ENCODE data around the gene GRB10. TPM values are rescaled to one million over a fixed set of nuclear protein-coding genes. Genes with fewer than 3 reads are reported as not detected.

GRB10 gene
- total and polyA plus RNA-seq, 2 of the 8 experiments (the other 6 are each of a cell fraction or from before 2014, with no cell fraction given), result 35.7 to 97.0 TPM

GRCh38 chr7:50543776-50544442 is 238.8 kb downstream of the GRB10 start:
- H2BK20ac ChIP-seq (ENCODE audit: low read length), result no peak overlapping the region
- no peak overlapping the region for H2AFZ ChIP-seq (ENCODE audit: low read length)
- H2BK15ac ChIP-seq (ENCODE audit: low read length), result no peak overlapping the region
- no peak overlapping the region for H3K14ac ChIP-seq (ENCODE audit: insufficient read length)
- no peak overlapping the region for H4K91ac ChIP-seq (replicated peaks; ENCODE audit: insufficient read length, low read length)
- CTCF ChIA-PET (ENCODE audit: partially characterized antibody), result interaction anchor here (1.0 to 1.3 kb wide), 3 partner anchors 10 to 76 kb away, joined by 3 to 4 read pairs (median 4); no protein-coding TSS in a partner anchor
- H3K56ac ChIP-seq (replicated peaks; ENCODE audit: insufficient read length, low read depth, low read length), result no peak overlapping the region
- H2BK12ac ChIP-seq (ENCODE audit: low read depth, low read length), result no peak overlapping the region
- no peak overlapping the region for H3K27ac ChIP-seq (ENCODE audit: low read depth, low read length)
- peak overlapping the region; percentile 12; the same call in 1 of the 2 replicates for H4K8ac ChIP-seq (ENCODE audit: extremely low read depth, insufficient read depth, low read length)
- WGBS, 2 experiments (ENCODE audit: extremely low coverage in 1 of 2, insufficient coverage in 1 of 2, insufficient read length in 1 of 2, insufficient replicate concordance in 2 of 2, low coverage in 1 of 2, low lambda C conversion rate in 2 of 2, missing lambda C conversion rate in 1 of 2), result 89% methylated on average over 18 of the region's 18 CpGs; no CpG with 5 or more reads in 1 of the 2 experiments
- no peaks in the 10 kb centered on the region for H3K36me3 ChIP-seq (ENCODE audit: control insufficient read depth in 2 of 4, insufficient read depth in 4 of 4, low read length in 3 of 4)
- POLR2A ChIA-PET (ENCODE audit: partially characterized antibody), result no interaction called here
- no peak overlapping the region for H2BK120ac ChIP-seq (replicated peaks; ENCODE audit: low read depth, low read length)
- H3K4ac ChIP-seq (replicated peaks; ENCODE audit: insufficient read length, low read depth, low read length), result no peak overlapping the region
- H3K79me1 ChIP-seq (ENCODE audit: low read depth, low read length), result peaks cover 2% of the 10 kb centered on the region; the same call in 1 of the 2 replicates
- no peaks in the 10 kb centered on the region for H3K4me1 ChIP-seq (replicated peaks in 1 of 4; ENCODE audit: control insufficient read depth in 3 of 4, insufficient read depth in 4 of 4, low read length in 3 of 4)
- 0 out of 2 replicates have a peak, but pooled peaks cover 2% of the 10 kb centered on the region for H3K23me2 ChIP-seq (ENCODE audit: low read depth, low read length)
- H3K23ac ChIP-seq (ENCODE audit: insufficient read length), result no peak overlapping the region
- DNase-seq (ENCODE audit: low read depth in 1 of 2, low spot score in 2 of 2) (no peak), FAIRE-seq (no peak)
- H3K4me2 ChIP-seq (ENCODE audit: insufficient read depth in 1 of 2, low read depth in 2 of 2, low read length in 2 of 2), result no peak overlapping the region
- H3K27me3 ChIP-seq (replicated peaks in 1 of 4; ENCODE audit: control insufficient read depth in 3 of 4, extremely low read depth in 1 of 4, insufficient read depth in 3 of 4, low read length in 3 of 4), result no peaks in the 10 kb centered on the region
- no peaks in the 10 kb centered on the region for H3K9me3 ChIP-seq (ENCODE audit: insufficient read depth in 2 of 2, low read depth in 1 of 2, low read length in 1 of 2)
- no peak overlapping the region for H2AK5ac ChIP-seq (ENCODE audit: low read depth, low read length)
- no peak overlapping the region for H4K5ac ChIP-seq (ENCODE audit: insufficient read length, low read depth, low read length)
- H3K79me2 ChIP-seq (ENCODE audit: control insufficient read depth in 1 of 2, insufficient read depth in 2 of 2, low read length in 2 of 2), result no peaks in the 10 kb centered on the region
- H3K9ac ChIP-seq (replicated peaks in 1 of 4; ENCODE audit: extremely low read depth in 1 of 4, low read depth in 3 of 4, low read length in 3 of 4), result no peak overlapping the region
- no peak overlapping the region for H3K4me3 ChIP-seq (ENCODE audit: extremely low read depth in 1 of 4, insufficient read depth in 2 of 4, low read depth in 3 of 4, low read length in 4 of 4)
- no peak overlapping the region for H2BK5ac ChIP-seq (ENCODE audit: low read depth, low read length)
- no peak overlapping the region for H3K18ac ChIP-seq (ENCODE audit: extremely low read depth, low read length)
- H4K20me1 ChIP-seq (replicated peaks in 1 of 2; ENCODE audit: control insufficient read depth in 1 of 2, insufficient read depth in 2 of 2, low read length in 2 of 2), result no peaks in the 10 kb centered on the region
- TF ChIP-seq POLR2A (IDR thresholded peaks at IDR 0.05; ENCODE audit: control extremely low read depth in 1 of 2, low read depth in 2 of 2, low read length in 2 of 2) (no peak), SUZ12 (IDR thresholded peaks at IDR 0.05; ENCODE audit: low read length) (no peak), EP300 (IDR thresholded peaks at IDR 0.05; ENCODE audit: borderline replicate concordance in 1 of 2, low read depth in 2 of 2, low read length in 2 of 2) (no peak), JUND (IDR thresholded peaks at IDR 0.05; ENCODE audit: low read length) (no peak), SRF (IDR thresholded peaks at IDR 0.05; ENCODE audit: low read depth, low read length) (no peak), SIN3A (conservative IDR thresholded peaks at IDR 0.05 in 1 of 2, IDR thresholded peaks at IDR 0.05 in 1 of 2; ENCODE audit: low read depth in 1 of 2, low read length in 2 of 2) (no peak), CREB1 (IDR thresholded peaks at IDR 0.05) (no peak), YY1 (IDR thresholded peaks at IDR 0.05; ENCODE audit: low read depth, low read length) (no peak), E2F6 (IDR thresholded peaks at IDR 0.05) (no peak), HDAC6 (IDR thresholded peaks at IDR 0.05; ENCODE audit: low read depth, low read length) (no peak), BCL11A (IDR thresholded peaks at IDR 0.05; ENCODE audit: low read depth in 2 of 2, low read length in 2 of 2) (no peak), SIX5 (IDR thresholded peaks at IDR 0.05; ENCODE audit: low read depth, low read length) (no peak), CBX5 (IDR thresholded peaks at IDR 0.05; ENCODE audit: low read depth, low read length) (no peak)

All from H1 (cell line).